ENCODE data around the gene VAC14.

DNA sequence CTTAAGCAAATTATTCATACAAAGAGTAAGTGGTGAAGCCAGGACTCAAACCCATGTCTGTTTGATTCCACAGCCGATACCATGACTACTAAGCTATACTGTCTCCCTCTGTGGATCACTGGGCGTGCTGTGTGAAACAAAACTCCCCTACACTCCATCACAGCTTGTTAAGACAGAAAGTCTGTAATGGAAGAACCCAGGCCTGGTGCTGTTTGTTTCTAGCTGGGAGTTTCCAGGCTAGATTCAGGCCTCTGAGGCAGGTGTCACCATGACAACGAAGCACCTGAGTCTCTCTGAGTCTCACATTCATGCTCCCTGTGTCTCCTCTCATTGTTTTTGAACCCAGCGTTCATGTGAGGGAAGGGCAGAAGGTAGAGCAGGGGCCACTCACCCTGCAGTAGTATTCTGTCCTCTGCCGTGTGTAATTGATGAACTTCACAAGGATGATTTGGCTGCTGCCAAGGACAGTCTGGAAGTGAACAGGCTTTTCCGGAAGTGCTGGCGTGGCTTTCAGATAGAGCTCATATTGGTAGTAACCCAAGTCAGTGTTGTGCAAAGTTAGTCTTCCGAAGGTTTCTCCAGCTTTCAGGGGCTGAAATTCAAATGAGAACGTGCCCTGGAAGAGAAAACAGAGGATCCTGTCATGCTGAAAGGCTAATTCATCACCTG lies 8.6 kb upstream of the VAC14 start:
- TF ChIP-seq EZH2 (IDR thresholded peaks at IDR 0.05; ENCODE audit: borderline replicate concordance, insufficient read depth, low read length, poor library complexity, severe bottlenecking) (no peak), CTCF (IDR thresholded peaks at IDR 0.05; ENCODE audit: poor library complexity, severe bottlenecking) (no peak), TAF1 (IDR thresholded peaks at IDR 0.05; ENCODE audit: low read depth) (no peak), SMC3 (conservative IDR thresholded peaks at IDR 0.05; ENCODE audit: poor library complexity) (no peak), RAD21 (conservative IDR thresholded peaks at IDR 0.05) (no peak), POLR2AphosphoS5 (IDR thresholded peaks at IDR 0.05) (no peak), EP300 (conservative IDR thresholded peaks at IDR 0.05; ENCODE audit: poor library complexity, severe bottlenecking) (no peak), MXI1 (conservative IDR thresholded peaks at IDR 0.05; ENCODE audit: poor library complexity, severe bottlenecking) (no peak)
- TF ChIP-seq, protein P1, sequence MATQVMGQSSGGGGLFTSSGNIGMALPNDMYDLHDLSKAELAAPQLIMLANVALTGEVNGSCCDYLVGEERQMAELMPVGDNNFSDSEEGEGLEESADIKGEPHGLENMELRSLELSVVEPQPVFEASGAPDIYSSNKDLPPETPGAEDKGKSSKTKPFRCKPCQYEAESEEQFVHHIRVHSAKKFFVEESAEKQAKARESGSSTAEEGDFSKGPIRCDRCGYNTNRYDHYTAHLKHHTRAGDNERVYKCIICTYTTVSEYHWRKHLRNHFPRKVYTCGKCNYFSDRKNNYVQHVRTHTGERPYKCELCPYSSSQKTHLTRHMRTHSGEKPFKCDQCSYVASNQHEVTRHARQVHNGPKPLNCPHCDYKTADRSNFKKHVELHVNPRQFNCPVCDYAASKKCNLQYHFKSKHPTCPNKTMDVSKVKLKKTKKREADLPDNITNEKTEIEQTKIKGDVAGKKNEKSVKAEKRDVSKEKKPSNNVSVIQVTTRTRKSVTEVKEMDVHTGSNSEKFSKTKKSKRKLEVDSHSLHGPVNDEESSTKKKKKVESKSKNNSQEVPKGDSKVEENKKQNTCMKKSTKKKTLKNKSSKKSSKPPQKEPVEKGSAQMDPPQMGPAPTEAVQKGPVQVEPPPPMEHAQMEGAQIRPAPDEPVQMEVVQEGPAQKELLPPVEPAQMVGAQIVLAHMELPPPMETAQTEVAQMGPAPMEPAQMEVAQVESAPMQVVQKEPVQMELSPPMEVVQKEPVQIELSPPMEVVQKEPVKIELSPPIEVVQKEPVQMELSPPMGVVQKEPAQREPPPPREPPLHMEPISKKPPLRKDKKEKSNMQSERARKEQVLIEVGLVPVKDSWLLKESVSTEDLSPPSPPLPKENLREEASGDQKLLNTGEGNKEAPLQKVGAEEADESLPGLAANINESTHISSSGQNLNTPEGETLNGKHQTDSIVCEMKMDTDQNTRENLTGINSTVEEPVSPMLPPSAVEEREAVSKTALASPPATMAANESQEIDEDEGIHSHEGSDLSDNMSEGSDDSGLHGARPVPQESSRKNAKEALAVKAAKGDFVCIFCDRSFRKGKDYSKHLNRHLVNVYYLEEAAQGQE (IDR thresholded peaks at IDR 0.05; ENCODE audit: borderline replicate concordance) = no peak
